DOHH2 (cell line): ENCODE results near the gene UBE2G2.

Source experiments
- H3F3A ChIP-seq: fragments of 200-600 bp; sonication (generic), shearing (Covaris generic); 2 replicates; pipeline ENCODE4 v1.6.0; 2016; ENCODE audit warnings: antibody characterized with exemption, mild to moderate bottlenecking; ENCODE audit not compliant: control insufficient read depth, insufficient read depth
- H3K27ac ChIP-seq: fragments of 200-600 bp; sonication (generic); 2 replicates; pipeline ENCODE4 v1.5.1; 2014; ENCODE audit warnings: low read depth, mild to moderate bottlenecking, low read length, moderate library complexity
- H3K27me3 ChIP-seq: fragments of 200-600 bp; sonication (generic); 2 replicates; pipeline ENCODE4 v1.6.1; 2014; ENCODE audit warnings: mild to moderate bottlenecking, low read length, mixed read lengths; ENCODE audit not compliant: control insufficient read depth
- H3K36me3 ChIP-seq: fragments of 200-600 bp; sonication (generic); 2 replicates; pipeline ENCODE4 v1.6.1; 2014; ENCODE audit warnings: mild to moderate bottlenecking, low read length, moderate library complexity, mixed read lengths; ENCODE audit not compliant: control insufficient read depth
- H3K4me1 ChIP-seq: fragments of 200-600 bp; sonication (generic); 2 replicates; pipeline ENCODE4 v1.6.1; 2014; ENCODE audit warnings: mild to moderate bottlenecking, low read length, mixed read lengths; ENCODE audit not compliant: control insufficient read depth
- H3K4me2 ChIP-seq: fragments of 200-600 bp; sonication (generic); 2 replicates; pipeline ENCODE4 v1.6.0; 2014; ENCODE audit warnings: mild to moderate bottlenecking, low read length, moderate library complexity
- H3K4me3 ChIP-seq: fragments of 200-600 bp; sonication (generic); 2 replicates; pipeline ENCODE4 v1.5.1; 2014; ENCODE audit warnings: mild to moderate bottlenecking, low read length, mixed read lengths
- H3K79me2 ChIP-seq: fragments of 200-600 bp; sonication (generic); 2 replicates; pipeline ENCODE4 v1.6.1; 2014; ENCODE audit warnings: mild to moderate bottlenecking, low read length, mixed read lengths; ENCODE audit not compliant: control insufficient read depth
- H3K9me2 ChIP-seq: fragments of 200-600 bp; sonication (generic); replicated peaks from 2 replicates; pipeline ENCODE4 v1.6.1; 2014; ENCODE audit warnings: mild to moderate bottlenecking, low read length, mixed read lengths; ENCODE audit not compliant: control insufficient read depth
- H3K9me3 ChIP-seq: fragments of 200-600 bp; sonication (generic); 2 replicates; pipeline ENCODE4 v1.6.1; 2014; ENCODE audit warnings: antibody characterized with exemption, low read length, mixed read lengths; ENCODE audit not compliant: control insufficient read depth, insufficient read depth
- H4K20me1 ChIP-seq: fragments of 200-600 bp; sonication (generic); 2 replicates; pipeline ENCODE4 v1.6.0; 2014; ENCODE audit warnings: low read depth, mild to moderate bottlenecking, antibody characterized with exemption, low read length, moderate library complexity; ENCODE audit not compliant: control insufficient read depth, insufficient read depth
- EZH2phosphoT487 ChIP-seq: fragments of 200-600 bp; sonication (generic); IDR thresholded peaks from 2 replicates; pipeline ENCODE4 v1.6.1; 2017; ENCODE audit warnings: borderline replicate concordance, mild to moderate bottlenecking, antibody characterized with exemption, low read length, moderate library complexity, mixed read lengths
- TF ChIP-seq, protein P1 (sequence below): fragments of 200-600 bp; sonication (generic); IDR thresholded peaks from one replicate; pipeline ENCODE4 v1.5.1; 2014; ENCODE audit warnings: antibody characterized with exemption, mild to moderate bottlenecking, low read depth, low read length; ENCODE audit not compliant: poor library complexity, severe bottlenecking

UBE2G2 gene

DNA sequence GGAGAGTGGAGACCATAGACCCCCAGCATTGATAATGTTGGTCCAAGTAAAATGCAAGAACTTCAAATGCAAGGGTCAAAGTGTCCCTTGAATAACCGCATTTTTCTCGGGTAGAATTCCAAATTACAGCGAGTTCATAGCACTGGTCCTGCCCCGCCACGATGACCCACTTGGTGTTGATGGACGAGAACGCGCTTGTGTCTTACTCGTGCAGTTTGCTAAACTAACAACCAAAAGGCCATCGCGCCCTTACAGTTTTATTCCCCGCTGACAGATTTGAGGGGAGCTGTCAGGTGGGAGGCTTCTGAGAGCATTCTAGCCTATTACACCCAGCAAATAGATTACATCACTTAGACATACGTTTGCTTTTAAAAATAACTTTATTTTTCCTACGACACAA, 72.9 kb downstream of the UBE2G2 start:
- no peaks in the 10 kb centered on the region for H3K79me2 ChIP-seq
- no peaks in the 10 kb centered on the region for H3K9me2 ChIP-seq
- H3K27me3 ChIP-seq: no peaks in the 10 kb centered on the region
- TF ChIP-seq EZH2phosphoT487: no peak
- TF ChIP-seq, protein P1, sequence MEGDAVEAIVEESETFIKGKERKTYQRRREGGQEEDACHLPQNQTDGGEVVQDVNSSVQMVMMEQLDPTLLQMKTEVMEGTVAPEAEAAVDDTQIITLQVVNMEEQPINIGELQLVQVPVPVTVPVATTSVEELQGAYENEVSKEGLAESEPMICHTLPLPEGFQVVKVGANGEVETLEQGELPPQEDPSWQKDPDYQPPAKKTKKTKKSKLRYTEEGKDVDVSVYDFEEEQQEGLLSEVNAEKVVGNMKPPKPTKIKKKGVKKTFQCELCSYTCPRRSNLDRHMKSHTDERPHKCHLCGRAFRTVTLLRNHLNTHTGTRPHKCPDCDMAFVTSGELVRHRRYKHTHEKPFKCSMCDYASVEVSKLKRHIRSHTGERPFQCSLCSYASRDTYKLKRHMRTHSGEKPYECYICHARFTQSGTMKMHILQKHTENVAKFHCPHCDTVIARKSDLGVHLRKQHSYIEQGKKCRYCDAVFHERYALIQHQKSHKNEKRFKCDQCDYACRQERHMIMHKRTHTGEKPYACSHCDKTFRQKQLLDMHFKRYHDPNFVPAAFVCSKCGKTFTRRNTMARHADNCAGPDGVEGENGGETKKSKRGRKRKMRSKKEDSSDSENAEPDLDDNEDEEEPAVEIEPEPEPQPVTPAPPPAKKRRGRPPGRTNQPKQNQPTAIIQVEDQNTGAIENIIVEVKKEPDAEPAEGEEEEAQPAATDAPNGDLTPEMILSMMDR: no peak
- H3K36me3 ChIP-seq: no peaks in the 10 kb centered on the region
- H3K9me3 ChIP-seq: no peaks in the 10 kb centered on the region
- no peak overlapping the region for H3K27ac ChIP-seq
- H3K4me1 ChIP-seq: no peaks in the 10 kb centered on the region
- no peaks in the 10 kb centered on the region for H4K20me1 ChIP-seq
- no peaks in the 10 kb centered on the region for H3F3A ChIP-seq
- no peak overlapping the region for H3K4me3 ChIP-seq
- H3K4me2 ChIP-seq: no peak overlapping the region

DNA sequence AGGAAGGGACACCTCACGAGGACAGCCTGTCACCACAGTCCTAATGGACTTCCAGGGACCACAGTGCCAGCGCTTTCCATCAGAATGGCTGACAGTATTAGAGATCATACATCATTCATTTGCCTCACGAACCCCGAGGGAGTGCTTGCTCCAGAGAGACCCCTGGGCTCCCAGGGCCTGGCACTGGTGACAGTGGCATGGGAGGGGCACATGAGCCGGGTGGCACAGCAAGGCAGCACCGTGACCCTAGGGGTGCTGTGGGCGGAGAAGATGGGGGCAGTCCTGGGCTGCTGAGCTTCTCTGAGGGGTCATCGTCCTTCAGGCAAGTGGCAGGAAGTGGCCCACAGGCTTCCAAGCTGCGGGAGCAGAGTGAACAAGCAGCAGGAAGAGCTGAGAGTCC, 73.9 kb downstream of the UBE2G2 start:
- no peaks in the 10 kb centered on the region for H3K4me1 ChIP-seq
- H4K20me1 ChIP-seq: no peaks in the 10 kb centered on the region
- no peak overlapping the region for H3K4me2 ChIP-seq
- no peaks in the 10 kb centered on the region for H3K79me2 ChIP-seq
- H3K9me2 ChIP-seq: no peaks in the 10 kb centered on the region
- H3K27me3 ChIP-seq: no peaks in the 10 kb centered on the region
- no peaks in the 10 kb centered on the region for H3F3A ChIP-seq
- H3K9me3 ChIP-seq: no peaks in the 10 kb centered on the region
- TF ChIP-seq EZH2phosphoT487: no peak
- TF ChIP-seq, protein P1: no peak
- no peak overlapping the region for H3K4me3 ChIP-seq
- H3K36me3 ChIP-seq: no peaks in the 10 kb centered on the region
- no peak overlapping the region for H3K27ac ChIP-seq

DNA sequence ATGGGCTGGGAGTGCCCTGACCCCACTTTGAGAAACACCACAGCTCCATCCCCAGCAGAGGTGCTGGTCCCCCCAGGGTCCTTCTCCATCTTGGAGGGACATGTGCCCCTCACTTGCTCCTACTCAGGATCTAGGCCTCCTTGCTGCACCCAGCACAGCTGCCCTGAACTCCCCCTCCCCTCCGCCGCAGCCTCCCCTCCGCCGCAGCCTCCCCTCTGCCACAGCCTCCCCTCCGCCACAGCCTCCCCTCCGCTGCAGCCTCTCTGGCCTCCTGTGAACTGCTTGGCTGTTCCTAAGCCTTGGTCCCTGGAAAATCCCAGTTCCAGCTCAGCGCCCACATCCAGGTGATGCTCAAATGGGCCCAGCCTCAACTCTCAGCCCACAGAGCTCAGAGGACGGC, 74.3 kb downstream of the UBE2G2 start:
- Histone ChIP-seq H3K27me3 (no peaks in the 10 kb centered on the region), H3K9me3 (no peaks in the 10 kb centered on the region), H3K9me2 (no peaks in the 10 kb centered on the region), H3K4me3 (no peak overlapping the region), H3F3A (no peaks in the 10 kb centered on the region), H4K20me1 (no peaks in the 10 kb centered on the region), H3K27ac (no peak overlapping the region), H3K36me3 (no peaks in the 10 kb centered on the region), H3K79me2 (no peaks in the 10 kb centered on the region), H3K4me1 (no peaks in the 10 kb centered on the region), H3K4me2 (no peak overlapping the region)
- TF ChIP-seq, protein P1: no peak
- no peak for TF ChIP-seq EZH2phosphoT487

DNA sequence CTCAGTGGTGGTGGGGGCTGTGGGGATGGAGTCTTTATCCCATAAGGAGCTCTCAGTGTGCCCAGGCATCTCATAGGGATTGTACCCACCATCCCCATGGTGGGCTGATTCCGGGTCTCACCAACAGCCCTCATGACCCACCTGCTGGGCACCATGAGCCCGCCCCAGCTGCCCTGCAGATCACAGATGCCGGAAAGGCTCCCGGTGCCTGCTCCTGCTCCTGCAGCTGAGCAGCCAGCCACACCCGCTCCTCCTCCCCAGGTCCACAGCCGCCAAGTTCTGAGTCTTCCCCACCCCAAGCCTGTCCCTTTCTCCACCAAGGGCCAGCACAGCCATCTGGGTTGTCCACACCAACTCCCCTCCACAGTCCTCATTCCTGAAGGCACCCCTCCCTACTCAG, 74.8 kb downstream of the UBE2G2 start:
- Histone ChIP-seq H3K9me3 (no peaks in the 10 kb centered on the region), H3K4me3 (no peak overlapping the region), H3K36me3 (no peaks in the 10 kb centered on the region), H3K4me1 (no peaks in the 10 kb centered on the region), H3F3A (no peaks in the 10 kb centered on the region), H3K4me2 (no peak overlapping the region), H3K27me3 (no peaks in the 10 kb centered on the region), H3K9me2 (no peaks in the 10 kb centered on the region), H3K27ac (no peak overlapping the region), H3K79me2 (no peaks in the 10 kb centered on the region), H4K20me1 (no peaks in the 10 kb centered on the region)
- TF ChIP-seq EZH2phosphoT487: no peak
- TF ChIP-seq, protein P1: no peak
